Activated gamma-delta T cell treated with Interleukin-2 at 50 U/mL for 16 hours (primary cell): ENCODE results near the gene GRAPL.
"Not testable (repeated sequence)": the region's sequence is repeated elsewhere in the genome, so short reads cannot be mapped to it uniquely, and the experiment has no call there.

Experiments
- DNase-seq: peaks from one replicate; pipeline ENCODE4 v3.0.0-alpha.2; 2020

The GRAPL gene

DNA sequence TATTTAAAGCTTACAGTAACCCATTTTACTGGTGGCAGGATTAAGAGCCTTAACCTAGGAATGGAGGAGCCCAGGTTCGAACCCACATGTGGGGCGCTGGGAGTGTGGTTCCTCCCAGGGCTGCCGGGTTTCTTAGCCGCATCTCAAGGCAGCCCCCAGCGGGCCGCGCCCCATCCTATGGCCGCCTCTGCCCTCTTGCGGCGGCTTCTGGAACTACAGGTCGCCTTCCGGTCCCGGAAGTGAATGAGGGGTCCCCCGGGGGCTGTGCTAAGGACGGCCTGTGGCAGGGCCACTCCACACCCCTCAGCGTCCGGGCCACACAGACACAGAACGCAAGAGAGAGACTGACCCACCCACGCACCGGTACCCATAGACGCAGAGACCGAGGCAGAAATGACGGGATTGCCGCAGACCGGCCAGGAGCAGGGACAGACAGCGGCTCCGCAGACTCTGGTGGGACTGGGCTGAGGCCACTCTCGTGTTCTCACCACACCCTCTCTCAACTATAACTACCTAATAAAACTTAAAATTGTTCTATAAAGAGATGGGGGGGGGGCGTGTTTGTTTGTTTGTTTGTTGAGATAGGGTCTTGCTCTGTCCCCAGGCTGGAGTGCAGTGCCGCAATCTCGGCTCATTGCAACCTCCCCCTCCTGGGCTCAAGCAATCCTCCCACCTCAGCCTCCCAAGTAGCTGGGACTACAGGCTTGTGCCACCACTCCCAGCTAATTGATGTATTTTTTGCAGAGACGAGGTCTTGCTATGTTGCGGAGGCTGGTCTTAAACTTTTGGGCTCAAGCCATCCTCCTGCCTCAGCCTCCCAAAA is 69.2 kb downstream of the GRAPL start:
- DNase-seq: not testable (repeated sequence)

- not testable (repeated sequence) for DNase-seq
These were observed 75.1 kb downstream of the GRAPL start for GRCh38 chr17:19202448-19202847.

GRCh38 chr17:19203429-19203828 is 76.0 kb downstream of the GRAPL start:
- DNase-seq: not testable (repeated sequence)
